GM18508 (cell line): ENCODE measurements around the gene SHC2.
"Not testable (repeated sequence)": the region's sequence is repeated elsewhere in the genome, so short reads cannot be mapped to it uniquely, and the experiment has no call there.

Experiments
- ATAC-seq: cut with Tn5 transposase; IDR thresholded peaks from one replicate; pipeline ENCODE4 v1.9.1; 2021; ENCODE audit warnings: moderate number of reproducible peaks; ENCODE audit not compliant: insufficient read depth, unreplicated experiment

The SHC2 gene

GRCh38 chr19:452829-453228, 8.0 kb downstream of the SHC2 start:
- no peak for ATAC-seq

- not testable (repeated sequence) for ATAC-seq
Observed at GRCh38 chr19:450912-451481, 9.8 kb downstream of the SHC2 start.

GRCh38 chr19:449916-450315, 10.9 kb downstream of the SHC2 start:
- no peak for ATAC-seq

GRCh38 chr19:447816-448560, 12.8 kb downstream of the SHC2 start:
- no peak for ATAC-seq

GRCh38 chr19:447064-447426, 13.8 kb downstream of the SHC2 start:
- ATAC-seq, result no peak

GRCh38 chr19:444677-445210, 16.1 kb downstream of the SHC2 start:
- ATAC-seq, result no peak

GRCh38 chr19:443005-443404, 17.8 kb downstream of the SHC2 start:
- no peak for ATAC-seq

GRCh38 chr19:442085-442484, 18.7 kb downstream of the SHC2 start:
- no peak for ATAC-seq

- no peak for ATAC-seq
Observed at GRCh38 chr19:441213-441836, 19.5 kb downstream of the SHC2 start.

- ATAC-seq, result no peak
Observed at GRCh38 chr19:440391-441212, 20.2 kb downstream of the SHC2 start.

GRCh38 chr19:439167-439900, 21.5 kb downstream of the SHC2 start:
- no peak for ATAC-seq

- ATAC-seq, result no peak
Observed at GRCh38 chr19:438416-438958, 22.3 kb downstream of the SHC2 start.

- ATAC-seq, result no peak
Observed at GRCh38 chr19:437041-437440, 23.8 kb downstream of the SHC2 start.

- no peak for ATAC-seq
Observed at GRCh38 chr19:436413-436950, 24.4 kb downstream of the SHC2 start.

- ATAC-seq, result no peak
Observed at GRCh38 chr19:435707-436412, 25.0 kb downstream of the SHC2 start.

GRCh38 chr19:435056-435706, 25.7 kb downstream of the SHC2 start:
- no peak for ATAC-seq

GRCh38 chr19:434152-434960, 26.5 kb downstream of the SHC2 start:
- ATAC-seq, result no peak

GRCh38 chr19:430701-431100, 30.1 kb downstream of the SHC2 start:
- ATAC-seq, result no peak
